Measurements from ENCODE around the gene PSMD5.

Gene PSMD5

GRCh38 chr9:120801441-120801840, 41.3 kb downstream of the PSMD5 start:
- DNase-seq, result no peak

GRCh38 chr9:120792898-120793765, 49.6 kb downstream of the PSMD5 start, which contains the start of gene FBXW2:
FBXW2 (minus strand) TSS chr9:120793416; CDS start chr9:120788258, 5,158 bp downstream.
- peak; percentile 66 for DNase-seq

GRCh38 chr9:120791161-120791560, 51.6 kb downstream of the PSMD5 start:
- no peak for DNase-seq

- DNase-seq, result no peak
These were observed 54.8 kb downstream of the PSMD5 start for GRCh38 chr9:120787933-120788332.

- no peak for DNase-seq
These were observed 59.1 kb downstream of the PSMD5 start for GRCh38 chr9:120783602-120784047.

- no peak for DNase-seq
These were observed 61.5 kb downstream of the PSMD5 start for GRCh38 chr9:120781236-120781635.

GRCh38 chr9:120780367-120780766, 62.4 kb downstream of the PSMD5 start:
- no peak for DNase-seq

GRCh38 chr9:120779227-120779626, 63.5 kb downstream of the PSMD5 start:
- DNase-seq, result no peak

GRCh38 chr9:120778758-120779157, 64.0 kb downstream of the PSMD5 start:
- no peak for DNase-seq

- no peak for DNase-seq
These were observed 65.5 kb downstream of the PSMD5 start for GRCh38 chr9:120777229-120777628.

GRCh38 chr9:120776788-120777187, 65.9 kb downstream of the PSMD5 start:
- no peak for DNase-seq

GRCh38 chr9:120775859-120776258, 66.9 kb downstream of the PSMD5 start:
- no peak for DNase-seq

- DNase-seq, result no peak
These were observed 68.0 kb downstream of the PSMD5 start for GRCh38 chr9:120774719-120775118.

- DNase-seq, result no peak
These were observed 69.5 kb downstream of the PSMD5 start for GRCh38 chr9:120773256-120773655.

GRCh38 chr9:120770931-120771330, 71.8 kb downstream of the PSMD5 start:
- DNase-seq, result no peak

GRCh38 chr9:120768886-120769285, 73.8 kb downstream of the PSMD5 start:
- no peak for DNase-seq

- no peak for DNase-seq
These were observed 74.5 kb downstream of the PSMD5 start for GRCh38 chr9:120768247-120768646.

GRCh38 chr9:120767451-120767850, 75.3 kb downstream of the PSMD5 start:
- DNase-seq, result no peak
